ENCODE data around the gene CYLD. TPM values are rescaled to one million over a fixed set of nuclear protein-coding genes. Genes with fewer than 3 reads are reported as not detected.
A peak's percentile ranks its signal among the peaks of the same experiment; 100 is the strongest.

Gene CYLD
- total RNA-seq, 4 donors from 2014 or later, result 5.2 to 56.5 (median 34.1) TPM

DNA sequence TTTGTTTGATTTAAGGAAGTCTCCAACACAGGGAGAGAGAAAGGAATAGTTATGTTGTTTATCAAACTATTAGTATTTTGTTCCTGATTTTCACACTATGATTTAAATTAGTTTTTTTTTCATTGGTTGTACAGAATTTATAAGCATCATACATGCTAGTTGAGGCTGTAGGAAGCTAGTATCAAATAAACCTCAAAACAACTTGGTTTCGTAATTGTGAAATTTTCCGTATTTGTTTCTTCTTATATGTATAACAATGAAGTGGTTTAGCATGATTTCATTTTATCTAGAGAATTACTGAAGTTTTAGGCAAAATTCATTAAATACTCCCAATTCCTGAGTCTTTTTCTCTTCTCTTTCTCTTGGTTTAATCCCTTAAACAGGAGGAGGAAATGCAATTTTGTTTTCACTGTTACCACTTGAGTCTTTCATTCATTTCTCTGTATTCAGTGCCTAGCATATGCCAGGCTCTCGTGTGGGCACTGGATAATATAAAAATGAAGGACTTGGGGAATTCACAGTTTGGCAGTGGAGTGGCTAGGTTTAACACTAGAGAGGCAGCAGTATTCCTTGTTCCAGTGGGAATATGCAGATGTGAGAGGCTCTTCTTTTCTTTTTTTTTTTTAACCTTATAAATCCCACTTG, 1.8 kb downstream of the CYLD start:
- TF ChIP-seq POLR2AphosphoS5 (IDR thresholded peaks at IDR 0.05) (no peak), EP300 (IDR thresholded peaks at IDR 0.05; ENCODE audit: low read depth) (no peak), POLR2A (IDR thresholded peaks at IDR 0.05) (no peak)
- TF ChIP-seq, protein P1, sequence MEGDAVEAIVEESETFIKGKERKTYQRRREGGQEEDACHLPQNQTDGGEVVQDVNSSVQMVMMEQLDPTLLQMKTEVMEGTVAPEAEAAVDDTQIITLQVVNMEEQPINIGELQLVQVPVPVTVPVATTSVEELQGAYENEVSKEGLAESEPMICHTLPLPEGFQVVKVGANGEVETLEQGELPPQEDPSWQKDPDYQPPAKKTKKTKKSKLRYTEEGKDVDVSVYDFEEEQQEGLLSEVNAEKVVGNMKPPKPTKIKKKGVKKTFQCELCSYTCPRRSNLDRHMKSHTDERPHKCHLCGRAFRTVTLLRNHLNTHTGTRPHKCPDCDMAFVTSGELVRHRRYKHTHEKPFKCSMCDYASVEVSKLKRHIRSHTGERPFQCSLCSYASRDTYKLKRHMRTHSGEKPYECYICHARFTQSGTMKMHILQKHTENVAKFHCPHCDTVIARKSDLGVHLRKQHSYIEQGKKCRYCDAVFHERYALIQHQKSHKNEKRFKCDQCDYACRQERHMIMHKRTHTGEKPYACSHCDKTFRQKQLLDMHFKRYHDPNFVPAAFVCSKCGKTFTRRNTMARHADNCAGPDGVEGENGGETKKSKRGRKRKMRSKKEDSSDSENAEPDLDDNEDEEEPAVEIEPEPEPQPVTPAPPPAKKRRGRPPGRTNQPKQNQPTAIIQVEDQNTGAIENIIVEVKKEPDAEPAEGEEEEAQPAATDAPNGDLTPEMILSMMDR (IDR thresholded peaks at IDR 0.05), result no peak
- peaks cover 11 to 58% (median 19%) of the 10 kb centered on the region in 4 donors for H3K4me1 ChIP-seq
- peak overlapping the region in 1 of 4 donors; percentile 100 for H3K4me3 ChIP-seq
- in situ Hi-C loops (cut with MboI; ENCODE audit: low pct_ligation_motif_present in 1 of 4, low pct_unique_long_range_greater_than_20kb in 1 of 4, low sequenced_read_pairs in 3 of 4) (no loop called here), intact Hi-C loops (cut with DNase I; ENCODE audit: low total_unique reads) (no loop called here)
- no peaks in the 10 kb centered on the region for H3K36me3 ChIP-seq
- H3K27me3 ChIP-seq, result no peaks in the 10 kb centered on the region
- 40 to 42% methylated on average over 3 of the region's 3 CpGs for WGBS, 2 donors (ENCODE audit: low coverage in 1 of 2)
- DNase-seq, result no peak
- H3K27ac ChIP-seq, result peak overlapping the region; percentile 90 to 97 (median 91)
- no peaks in the 10 kb centered on the region for H3K9me3 ChIP-seq

DNA sequence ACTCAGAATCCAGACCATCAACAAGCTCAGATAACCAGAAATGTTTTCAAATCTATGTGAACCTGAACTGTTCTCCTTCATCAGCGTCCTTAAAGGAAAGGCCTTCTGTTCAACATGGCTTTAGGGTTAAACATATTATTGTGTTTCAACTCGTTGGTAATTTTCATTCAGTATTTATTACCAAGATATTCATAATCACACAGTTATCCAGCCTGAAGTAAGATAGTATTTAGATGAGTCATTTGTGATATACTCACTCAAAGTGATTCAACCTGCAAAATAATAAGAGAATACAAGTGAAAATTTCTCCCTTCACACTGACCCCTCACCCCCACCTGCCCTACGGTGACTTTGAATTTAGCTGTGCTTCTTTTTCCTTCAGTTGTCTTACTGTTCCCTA, 3.0 kb downstream of the CYLD start:
- in situ Hi-C loops (cut with MboI; ENCODE audit: low pct_ligation_motif_present in 1 of 4, low pct_unique_long_range_greater_than_20kb in 1 of 4, low sequenced_read_pairs in 3 of 4), result no loop called here
- peak overlapping the region in 2 of 4 donors; percentile 11 to 97 for H3K27ac ChIP-seq
- H3K9me3 ChIP-seq, result no peaks in the 10 kb centered on the region
- TF ChIP-seq POLR2A (IDR thresholded peaks at IDR 0.05), result no peak
- TF ChIP-seq EP300 (IDR thresholded peaks at IDR 0.05; ENCODE audit: low read depth), result no peak
- TF ChIP-seq POLR2AphosphoS5 (IDR thresholded peaks at IDR 0.05), result no peak
- TF ChIP-seq, protein P1 (IDR thresholded peaks at IDR 0.05), result no peak
- intact Hi-C loops (cut with DNase I; ENCODE audit: low total_unique reads), result no loop called here
- no peak for DNase-seq
- no peak overlapping the region for H3K4me3 ChIP-seq
- H3K4me1 ChIP-seq, result peaks cover 11 to 64% (median 19%) of the 10 kb centered on the region in 4 donors
- H3K36me3 ChIP-seq, result peaks cover 0 to 5% (median under 1%) of the 10 kb centered on the region in 4 donors
- 52 to 63% methylated on average over 3 of the region's 3 CpGs for WGBS, 2 donors (ENCODE audit: low coverage in 1 of 2)
- H3K27me3 ChIP-seq, result no peaks in the 10 kb centered on the region

DNA sequence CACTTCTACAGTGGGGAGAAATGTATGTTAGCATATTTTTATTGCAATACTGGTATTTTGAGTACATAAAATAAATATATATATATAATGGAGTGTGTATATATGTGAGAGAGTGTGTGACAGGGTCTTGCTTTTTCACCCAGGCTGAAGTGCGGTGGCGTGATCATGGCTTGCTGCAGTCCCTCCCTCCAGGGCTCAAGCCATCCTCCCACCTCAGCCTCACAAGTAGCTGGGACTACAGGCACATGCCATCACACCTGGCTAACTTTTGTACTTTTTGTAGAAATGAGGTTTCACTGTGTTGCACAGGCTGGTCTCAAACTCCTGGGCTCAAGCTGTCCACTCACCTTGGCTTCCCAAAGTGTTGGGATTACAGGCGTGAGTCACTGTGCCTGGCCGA, 4.1 kb downstream of the CYLD start:
- H3K4me1 ChIP-seq, result peaks cover 11 to 66% (median 18%) of the 10 kb centered on the region in 4 donors

DNA sequence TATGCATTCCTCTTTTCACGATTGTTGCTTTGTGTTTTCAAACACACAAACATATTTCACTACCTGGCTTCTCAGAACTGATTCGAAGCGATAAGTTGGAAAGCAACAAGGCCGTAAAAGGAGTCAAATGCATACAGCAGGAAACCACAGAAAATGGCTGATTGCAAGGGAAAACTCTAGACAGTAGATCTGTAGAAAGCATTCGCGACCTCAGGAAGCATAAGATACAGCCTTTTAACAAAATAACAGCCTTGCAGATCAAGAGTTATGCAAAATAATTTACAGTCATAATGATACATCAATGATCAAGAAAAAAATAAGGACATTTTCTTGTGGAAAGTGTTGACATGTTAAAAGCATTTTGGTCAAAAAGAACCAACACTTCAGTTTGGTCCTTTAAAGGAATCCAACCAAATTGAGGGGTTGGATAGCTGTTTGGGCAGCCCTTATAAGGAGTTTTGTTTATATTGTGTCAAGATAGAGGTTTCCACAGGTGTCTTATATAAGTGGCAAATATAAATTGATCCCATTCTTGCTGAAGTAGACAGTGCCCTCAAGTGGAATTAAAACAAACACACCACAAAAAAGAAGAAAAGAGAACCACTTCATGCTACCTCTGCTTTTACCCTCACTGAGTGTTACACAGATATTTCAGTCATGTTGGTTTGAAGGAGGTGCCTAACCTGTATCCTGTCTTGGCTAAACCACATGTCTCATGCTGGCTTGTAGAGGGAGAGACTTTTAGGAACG, 5.5 kb downstream of the CYLD start:
- Histone ChIP-seq H3K4me1 (peaks cover 9 to 65% (median 15%) of the 10 kb centered on the region in 4 donors), H3K27ac (peak overlapping the region in 2 of 4 donors; percentile 20 to 41), H3K4me3 (no peak overlapping the region), H3K9me3 (no peaks in the 10 kb centered on the region), H3K27me3 (no peaks in the 10 kb centered on the region), H3K36me3 (peaks cover 0 to 26% (median 9%) of the 10 kb centered on the region in 4 donors)
- in situ Hi-C loops (cut with MboI; ENCODE audit: low pct_ligation_motif_present in 1 of 4, low pct_unique_long_range_greater_than_20kb in 1 of 4, low sequenced_read_pairs in 3 of 4) (no loop called here), intact Hi-C loops (cut with DNase I; ENCODE audit: low total_unique reads) (no loop called here)
- no peak for DNase-seq
- TF ChIP-seq, protein P1 (IDR thresholded peaks at IDR 0.05), result peak in 4 of 5 experiments; percentile 15 to 29 (median 23)
- TF ChIP-seq POLR2AphosphoS5 (IDR thresholded peaks at IDR 0.05) (no peak), EP300 (IDR thresholded peaks at IDR 0.05; ENCODE audit: low read depth) (no peak)
- WGBS, 2 donors (ENCODE audit: low coverage in 1 of 2), result 54 to 59% methylated on average over 7 of the region's 7 CpGs

More for the DNA sequence above, 4.1 kb downstream of the CYLD start:
- H3K27me3 ChIP-seq, result no peaks in the 10 kb centered on the region
- H3K9me3 ChIP-seq, result no peaks in the 10 kb centered on the region
- in situ Hi-C loops (cut with MboI; ENCODE audit: low pct_ligation_motif_present in 1 of 4, low pct_unique_long_range_greater_than_20kb in 1 of 4, low sequenced_read_pairs in 3 of 4), result no loop called here
- TF ChIP-seq EP300 (IDR thresholded peaks at IDR 0.05; ENCODE audit: low read depth), result no peak
- TF ChIP-seq, protein P1 (IDR thresholded peaks at IDR 0.05), result no peak
- no peak for TF ChIP-seq POLR2A (IDR thresholded peaks at IDR 0.05)
- TF ChIP-seq POLR2AphosphoS5 (IDR thresholded peaks at IDR 0.05), result no peak
- peak overlapping the region in 1 of 4 donors; percentile 16 for H3K27ac ChIP-seq
- H3K4me3 ChIP-seq, result no peak overlapping the region
- intact Hi-C loops (cut with DNase I; ENCODE audit: low total_unique reads), result no loop called here
- 79 to 92% methylated on average over 4 of the region's 4 CpGs for WGBS, 2 donors (ENCODE audit: low coverage in 1 of 2)
- DNase-seq, result no peak
- peaks cover 0 to 13% (median 6%) of the 10 kb centered on the region in 4 donors for H3K36me3 ChIP-seq

All from transverse colon (tissue), 4 donors.